Measurements from ENCODE around the gene OLFML2B. TPM values are rescaled to one million over a fixed set of nuclear protein-coding genes. Genes with fewer than 3 reads are reported as not detected.

OLFML2B gene
- total RNA-seq, 5 donors from 2014 or later (not counting 1 experiment from before 2014, with no cell fraction given) = not detected

DNA sequence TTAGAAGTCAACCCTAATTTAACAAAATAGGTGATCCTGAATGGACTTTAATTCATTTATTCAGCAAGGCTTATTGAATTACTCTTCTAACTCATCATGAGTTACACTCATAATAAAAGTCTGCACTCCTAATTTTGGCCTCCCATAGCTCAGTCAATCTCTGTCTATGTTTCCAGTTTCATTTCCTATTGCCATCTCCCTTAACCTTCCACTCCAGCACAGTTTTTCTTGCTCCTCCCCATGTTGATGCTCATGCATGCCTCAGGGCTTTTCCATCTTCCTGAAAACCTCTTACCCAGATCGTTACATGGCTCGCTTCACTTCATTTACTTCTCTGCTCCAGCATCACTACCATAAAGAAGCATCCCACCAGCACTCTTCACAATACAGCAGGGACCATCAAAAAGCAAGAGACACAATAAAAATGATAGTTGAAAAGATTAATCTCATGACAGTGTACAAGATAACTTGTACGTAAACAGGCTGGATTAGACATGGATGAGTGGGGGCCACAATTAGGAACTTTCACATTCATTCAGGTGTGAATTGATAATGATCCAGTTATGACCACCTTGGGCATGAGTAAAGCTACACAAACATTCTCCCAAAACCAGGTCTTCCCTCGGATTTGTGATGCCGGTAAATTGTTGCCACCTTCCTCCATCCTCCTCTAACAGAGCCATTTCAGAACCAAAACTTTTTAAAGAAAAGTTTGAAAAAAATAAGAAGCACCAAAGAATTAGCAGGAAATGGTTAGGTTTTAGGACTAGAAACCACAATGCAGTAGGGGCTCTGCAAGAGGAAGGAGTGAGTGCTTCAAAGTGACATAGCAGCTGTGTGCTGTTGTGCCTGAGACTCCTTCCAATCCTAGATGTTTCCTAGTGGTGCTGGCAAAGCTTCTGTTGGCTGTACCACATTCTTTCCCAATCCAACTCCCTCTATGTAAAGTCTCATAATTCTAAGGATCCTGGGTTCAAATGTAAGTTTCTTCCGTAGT, 89.8 kb downstream of the OLFML2B start:
- Histone ChIP-seq H3K36me3 (ENCODE audit: control insufficient read depth in 2 of 2, extremely low read depth in 1 of 2, insufficient read depth in 1 of 2, low read length in 1 of 2) (peaks cover 0 to 11% of the 10 kb centered on the region in 2 donors), H3K27me3 (replicated peaks in 1 of 2; ENCODE audit: control insufficient read depth in 2 of 2, extremely low read depth in 1 of 2, insufficient read depth in 2 of 2, low read length in 1 of 2) (no peaks in the 10 kb centered on the region), H3K9me3 (no peaks in the 10 kb centered on the region), H3K4me3 (ENCODE audit: control insufficient read depth in 1 of 2, extremely low read depth in 1 of 2, low read length in 1 of 2) (peak overlapping the region in 1 of 2 donors; percentile 44), H3K4me1 (ENCODE audit: control insufficient read depth in 1 of 2, extremely low read depth in 1 of 2, insufficient read depth in 2 of 2, low read length in 2 of 2) (peaks cover 14 to 48% of the 10 kb centered on the region in 2 experiments), H3K27ac (ENCODE audit: low read length) (peak overlapping the region; percentile 58)
- peaks cover 20% of the 10 kb centered on the region for H3K36me3 Mint-ChIP-seq
- peak overlapping the region; percentile 44 to 69 (median 51) for H3K4me3 Mint-ChIP-seq
- ATAC-seq (replicated peaks in 1 of 4) = peak; percentile 91 to 97 (median 94)
- 58% methylated on average over 2 of the region's 6 CpGs for WGBS (ENCODE audit: insufficient coverage)
- peak overlapping the region; percentile 96 for H3K27ac Mint-ChIP-seq
- peaks cover 57 to 65% (median 59%) of the 10 kb centered on the region in 3 donors for H3K4me1 Mint-ChIP-seq
- ChIA-PET POLR2A (interaction anchor here in 1 of 2 donors (0.6 kb wide), 1 partner anchor 51 kb away, joined by 3 read pairs; no protein-coding TSS in a partner anchor), CTCF (no interaction called here)
- peak in 24 of 35 experiments; percentile 1 to 56 (median 8) for DNase-seq
- no peaks in the 10 kb centered on the region for H3K27me3 Mint-ChIP-seq
- no peaks in the 10 kb centered on the region for H3K9me3 Mint-ChIP-seq

Other genes starting within 250 kb of the OLFML2B start
- under 1 TPM in 3 of 5 donors, not detected in 2; 0.07 to 0.16 (median 0.09) TPM for gene NOS1AP, start 45.8 kb upstream of the OLFML2B start, total RNA-seq